Psoas muscle (tissue), 8 donors: Measurements from ENCODE around the gene INAFM1. TPM values are rescaled to one million over a fixed set of nuclear protein-coding genes. Genes with fewer than 3 reads are reported as not detected.

Experiments used
- ATAC-seq, 4 donors: fragments of 200-7000 bp; cut with Tn5 transposase; one replicate each; pipeline ENCODE4 v1.9.1; 2020; ENCODE audit warnings: moderate library complexity in 3 of 4, mild to moderate bottlenecking in 2 of 4
- DNase-seq, 2 donors: peaks; one replicate each; pipeline ENCODE4 v3.0.0-alpha.2; 2020
- H3K27ac ChIP-seq: fragments of 200-600 bp; one replicate; pipeline ENCODE4 v1.8.0; 2022
- H3K27me3 ChIP-seq, 3 donors: fragments of 200-600 bp in 1 of 3; one replicate each; pipeline versions ENCODE4 v1.6.1 to v1.8.0; 2013 to 2022; ENCODE audit warnings: low read length in 2 of 3, mild to moderate bottlenecking in 2 of 3, moderate library complexity in 1 of 3; ENCODE audit not compliant: insufficient read depth in 3 of 3
- H3K36me3 ChIP-seq, 2 donors: fragments of 200-600 bp in 1 of 2; one replicate each; pipeline versions ENCODE4 v1.6.1 to v1.8.0; 2013 to 2022; ENCODE audit warnings: low read depth in 1 of 2, mild to moderate bottlenecking in 1 of 2, moderate library complexity in 1 of 2; ENCODE audit not compliant: insufficient read depth in 1 of 2
- H3K4me1 ChIP-seq: fragments of 200-600 bp; one replicate; pipeline ENCODE4 v1.8.0; 2022
- H3K4me3 ChIP-seq: fragments of 200-600 bp; one replicate; pipeline ENCODE4 v1.8.0; 2022; ENCODE audit warnings: mild to moderate bottlenecking
- H3K9me3 ChIP-seq: fragments of 200-600 bp; one replicate; pipeline ENCODE4 v1.8.0; 2022
- CTCF ChIP-seq: fragments of 200-600 bp; IDR thresholded peaks from one replicate; pipeline ENCODE4 v1.8.0; 2022; ENCODE audit warnings: antibody characterized with exemption
- WGBS, 3 donors: extraction: QIAGEN DNeasy Blood & Tissue Kit; methylation state at CpG; one replicate each; pipeline versions ENCODE4 v1.1.6 to v1.1.7; 2013; 5-methylcytosine and 5-hydroxymethylcytosine counted together
- intact Hi-C, 2 donors: fragments of 100-400 bp; cut with DNase I; formaldehyde crosslinking; loops; one replicate each; pipeline versions ENCODE4 v1.11.0 to v1.14.2; 2022
- polyA plus RNA-seq, 3 donors: library from polyadenylated mRNA; stranded (reverse); fragments of 200-250 nt; gene quantifications; one replicate each; pipeline ENCODE4 v1.2.3, GENCODE V29; 2013
- total RNA-seq, 4 donors: library from RNA; stranded (reverse); fragmentation: NEBNext Ultra II Directional in 2 of 4; extraction: Animal tissue kit (Norgen Biotek cat#: 25700) in 2 of 4; gene quantifications; one replicate each; pipeline versions ENCODE4 v1.2.1 to v1.2.4, GENCODE V29; 2021 to 2023
- donor health status: healthy with polysubstance abuse.
- donor health status: DM: no; HTN: no; CAD: no; lungs with moderate emphysema.
- donor health status: Bipolar disorder and iron deficiency.
- donor health status: healthy.
- donor health status: DM: yes; HTN: yes; CAD: no.
- donor health status: DM: no; HTN: no; CAD: no.
- donor health status: DM: no; HTN: no; CAD: no.
- donor health status: DM: yes; HTN: yes; CAD: no.

The INAFM1 gene
- total and polyA plus RNA-seq, 7 donors = 3.6 to 21.2 (median 14.0) TPM

GRCh38 chr19:47256693-47257410 lies 17.8 kb upstream of the INAFM1 start:
- no peaks in the 10 kb centered on the region for H3K27me3 ChIP-seq
- peaks cover 30% of the 10 kb centered on the region for H3K4me1 ChIP-seq
- WGBS, 3 donors = 0 to 1% (median 0%) methylated on average over 33 to 52 of the region's 52 CpGs
- H3K36me3 ChIP-seq = peaks cover 0 to 35% of the 10 kb centered on the region in 2 donors
- intact Hi-C loops = loop anchor here in 1 of 2 donors (1.0 kb wide), 1 partner anchor 17 kb away; the partner anchor contains the start of gene INAFM1
- DNase-seq (peak; percentile 100), ATAC-seq (peak; percentile 82 to 86 (median 85))
- no peaks in the 10 kb centered on the region for H3K9me3 ChIP-seq
- H3K4me3 ChIP-seq = peak overlapping the region; percentile 68
- TF ChIP-seq CTCF = no peak
- H3K27ac ChIP-seq = peak overlapping the region; percentile 89

GRCh38 chr19:47257411-47258169 lies 17.1 kb upstream of the INAFM1 start:
- intact Hi-C loops = loop anchor here in 1 of 2 donors (1.0 kb wide), 1 partner anchor 17 kb away; the partner anchor contains the start of gene INAFM1
- Histone ChIP-seq H3K27me3 (no peaks in the 10 kb centered on the region), H3K9me3 (no peaks in the 10 kb centered on the region), H3K36me3 (peaks cover 0 to 42% of the 10 kb centered on the region in 2 donors), H3K4me3 (peak overlapping the region; percentile 68), H3K27ac (peak overlapping the region; percentile 89), H3K4me1 (peaks cover 30% of the 10 kb centered on the region)
- TF ChIP-seq CTCF = no peak
- DNase-seq (no peak), ATAC-seq (peak; percentile 8 to 30 (median 20))
- 1 to 3% (median 2%) methylated on average over 28 to 29 of the region's 29 CpGs for WGBS, 3 donors

GRCh38 chr19:47258434-47258833 lies 16.3 kb upstream of the INAFM1 start:
- Histone ChIP-seq H3K27me3 (no peaks in the 10 kb centered on the region), H3K36me3 (peaks cover 0 to 50% of the 10 kb centered on the region in 2 donors), H3K4me1 (peaks cover 25% of the 10 kb centered on the region), H3K27ac (peak overlapping the region; percentile 89), H3K9me3 (no peaks in the 10 kb centered on the region), H3K4me3 (peak overlapping the region; percentile 68)
- no peak for DNase-seq
- intact Hi-C loops = no loop called here
- no peak for ATAC-seq
- TF ChIP-seq CTCF = no peak
- 82 to 88% (median 84%) methylated on average over 9 of the region's 9 CpGs for WGBS, 3 donors

GRCh38 chr19:47258895-47259555 lies 15.7 kb upstream of the INAFM1 start:
- no peak for TF ChIP-seq CTCF
- Histone ChIP-seq H3K4me1 (peaks cover 19% of the 10 kb centered on the region), H3K4me3 (peak overlapping the region; percentile 68), H3K9me3 (no peaks in the 10 kb centered on the region), H3K27ac (peak overlapping the region; percentile 89), H3K36me3 (peaks cover 0 to 56% of the 10 kb centered on the region in 2 donors), H3K27me3 (no peaks in the 10 kb centered on the region)
- intact Hi-C loops = no loop called here
- no peak for ATAC-seq
- DNase-seq = no peak
- 90 to 96% (median 95%) methylated on average over 6 of the region's 6 CpGs for WGBS, 3 donors
